Muscle of leg (tissue), 11 donors: Measurements from ENCODE around the gene CLSTN3. TPM values are rescaled to one million over a fixed set of nuclear protein-coding genes. Genes with fewer than 3 reads are reported as not detected.
"Not testable (repeated sequence)": the region's sequence is repeated elsewhere in the genome, so short reads cannot be mapped to it uniquely, and the experiment has no call there.

Source experiments
- DNase-seq: peaks from one replicate; pipeline ENCODE4 v3.0.0; 2013
- H3K27ac ChIP-seq: one replicate; pipeline ENCODE4 v1.5.1; 2013; ENCODE audit warnings: mild to moderate bottlenecking, low read length, control low read depth
- H3K27me3 ChIP-seq: one replicate; pipeline ENCODE4 v1.6.1; 2013; ENCODE audit warnings: low read length; ENCODE audit not compliant: control insufficient read depth, insufficient read depth
- H3K36me3 ChIP-seq: one replicate; pipeline ENCODE4 v1.6.1; 2013; ENCODE audit warnings: low read length; ENCODE audit not compliant: control insufficient read depth, insufficient read depth
- H3K4me1 ChIP-seq: one replicate; pipeline ENCODE4 v1.6.1; 2013; ENCODE audit warnings: low read length; ENCODE audit not compliant: control insufficient read depth, insufficient read depth
- H3K4me3 ChIP-seq: one replicate; pipeline ENCODE4 v1.5.1; 2013; ENCODE audit warnings: low read length, control low read depth
- H3K9me3 ChIP-seq: replicated peaks from 2 replicates; pipeline ENCODE4 v1.6.1; 2013; ENCODE audit warnings: low read depth, low read length; ENCODE audit not compliant: control insufficient read depth
- WGBS: methylation state at CpG from one replicate; pipeline ENCODE4 v1.1.5; 2013; ENCODE audit warnings: missing lambda C conversion rate; ENCODE audit not compliant: insufficient coverage; 5-methylcytosine and 5-hydroxymethylcytosine counted together
- polyA plus RNA-seq, 8 donors: library from polyadenylated mRNA; unstranded; fragments of 120-200 nt; gene quantifications; one replicate each; pipeline versions ENCODE4 v1.2.1 to v1.2.3, GENCODE V29; 2013; ENCODE audit warnings: inconsistent platforms in 1 of 8, low replicate concordance in 1 of 8; ENCODE audit not compliant: insufficient read length in 8 of 8, insufficient read depth in 1 of 8
- total RNA-seq: library from RNA; stranded (reverse); fragments of 120-200 nt; gene quantifications from one replicate; pipeline ENCODE4 v1.2.4, GENCODE V29; 2013

Gene CLSTN3
- total and polyA plus RNA-seq, 9 donors = 7.2 to 27.2 (median 20.5) TPM

- no peak for DNase-seq
- Histone ChIP-seq H3K36me3 (no peaks in the 10 kb centered on the region), H3K9me3 (peaks cover 4% of the 10 kb centered on the region), H3K27me3 (peaks cover 2% of the 10 kb centered on the region), H3K4me3 (no peak overlapping the region), H3K27ac (no peak overlapping the region), H3K4me1 (peaks cover 10% of the 10 kb centered on the region)
- WGBS = 92% methylated on average over 10 of the region's 14 CpGs
Observed at GRCh38 chr12:7103837-7104584, 26.2 kb upstream of the CLSTN3 start.

- Histone ChIP-seq H3K9me3 (peaks cover 4% of the 10 kb centered on the region), H3K27me3 (peaks cover 2% of the 10 kb centered on the region), H3K4me1 (peaks cover 18% of the 10 kb centered on the region), H3K4me3 (no peak overlapping the region), H3K36me3 (no peaks in the 10 kb centered on the region), H3K27ac (no peak overlapping the region)
- no peak for DNase-seq
- no CpG with 5 or more reads among the region's 1 CpG for WGBS
Observed at GRCh38 chr12:7106082-7106481, 24.1 kb upstream of the CLSTN3 start.

- not testable (repeated sequence) for H3K27ac ChIP-seq, H3K4me3 ChIP-seq, DNase-seq, H3K9me3 ChIP-seq, H3K36me3 ChIP-seq, H3K27me3 ChIP-seq
- 100% methylated on average over 1 of the region's 5 CpGs for WGBS
- H3K4me1 ChIP-seq = peaks cover 23% of the 10 kb centered on the region
Observed at GRCh38 chr12:7107181-7107580, 23.0 kb upstream of the CLSTN3 start.

GRCh38 chr12:7107636-7108002 is 22.6 kb upstream of the CLSTN3 start:
- Histone ChIP-seq H3K36me3 (no peaks in the 10 kb centered on the region), H3K27ac (peak overlapping the region; percentile 97), H3K27me3 (peaks cover 4% of the 10 kb centered on the region), H3K4me3 (peak overlapping the region; percentile 67), H3K4me1 (peaks cover 26% of the 10 kb centered on the region), H3K9me3 (peaks cover 4% of the 10 kb centered on the region)
- DNase-seq = no peak
- 18% methylated on average over 1 of the region's 3 CpGs for WGBS

- H3K4me1 ChIP-seq = peaks cover 30% of the 10 kb centered on the region
- H3K36me3 ChIP-seq = no peaks in the 10 kb centered on the region
- 2% methylated on average over 23 of the region's 30 CpGs for WGBS
- H3K9me3 ChIP-seq = peaks cover 4% of the 10 kb centered on the region
- peak; percentile 82 for DNase-seq
- H3K27ac ChIP-seq = peak overlapping the region; percentile 97
- H3K27me3 ChIP-seq = peaks cover 4% of the 10 kb centered on the region
- peak overlapping the region; percentile 67 for H3K4me3 ChIP-seq
Observed at GRCh38 chr12:7108003-7108795, 22.0 kb upstream of the CLSTN3 start.

GRCh38 chr12:7108796-7109571 is 21.2 kb upstream of the CLSTN3 start, which contains the start of gene C1RL:
TSS of gene C1RL (minus strand) at chr12:7109214. CDS start at chr12:7109180, 34 bp downstream.
- Histone ChIP-seq H3K27ac (peak within 1 kb of the TSS; percentile 97), H3K4me1 (peaks cover 33% of the 10 kb centered on the region), H3K9me3 (peaks cover 4% of the 10 kb centered on the region), H3K36me3 (no peaks in the 10 kb centered on the region), H3K4me3 (peak within 1 kb of the TSS; percentile 67), H3K27me3 (peaks cover 4% of the 10 kb centered on the region)
- DNase-seq = peak; percentile 96
- 0% methylated on average over 6 of the region's 23 CpGs for WGBS

- Histone ChIP-seq H3K36me3 (peaks cover 2% of the 10 kb centered on the region), H3K9me3 (peaks cover 4% of the 10 kb centered on the region), H3K27me3 (peaks cover 4% of the 10 kb centered on the region), H3K4me1 (peaks cover 33% of the 10 kb centered on the region), H3K4me3 (peak overlapping the region; percentile 67), H3K27ac (peak overlapping the region; percentile 97)
- no peak for DNase-seq
- no CpG with 5 or more reads among the region's 5 CpGs for WGBS
Observed at GRCh38 chr12:7109572-7109920, 20.6 kb upstream of the CLSTN3 start.

GRCh38 chr12:7110661-7111060 is 19.5 kb upstream of the CLSTN3 start:
- Histone ChIP-seq H3K4me1 (peaks cover 33% of the 10 kb centered on the region), H3K27ac (peak overlapping the region; percentile 23), H3K4me3 (no peak overlapping the region), H3K9me3 (peaks cover 4% of the 10 kb centered on the region), H3K36me3 (peaks cover 2% of the 10 kb centered on the region), H3K27me3 (peaks cover 4% of the 10 kb centered on the region)
- WGBS = 75% methylated on average over 2 of the region's 5 CpGs
- no peak for DNase-seq

GRCh38 chr12:7112041-7112440 is 18.1 kb upstream of the CLSTN3 start:
- H3K27ac ChIP-seq = peak overlapping the region; percentile 88
- peaks cover 33% of the 10 kb centered on the region for H3K4me1 ChIP-seq
- H3K4me3 ChIP-seq = no peak overlapping the region
- H3K36me3 ChIP-seq = peaks cover 2% of the 10 kb centered on the region
- peaks cover 4% of the 10 kb centered on the region for H3K27me3 ChIP-seq
- DNase-seq = peak; percentile 94
- no CpG with 5 or more reads among the region's 4 CpGs for WGBS
- H3K9me3 ChIP-seq = no peaks in the 10 kb centered on the region
